DLD1 (cell line): ENCODE results near the gene SYT5.
"Not testable (repeated sequence)": the region's sequence is repeated elsewhere in the genome, so short reads cannot be mapped to it uniquely, and the experiment has no call there.

ENCODE experiments used
- in situ Hi-C: cut with HindIII; loops from 2 replicates; pipeline ENCODE4 v1.10.0; 2017; ENCODE audit warnings: low sequenced_read_pairs

Gene SYT5

DNA sequence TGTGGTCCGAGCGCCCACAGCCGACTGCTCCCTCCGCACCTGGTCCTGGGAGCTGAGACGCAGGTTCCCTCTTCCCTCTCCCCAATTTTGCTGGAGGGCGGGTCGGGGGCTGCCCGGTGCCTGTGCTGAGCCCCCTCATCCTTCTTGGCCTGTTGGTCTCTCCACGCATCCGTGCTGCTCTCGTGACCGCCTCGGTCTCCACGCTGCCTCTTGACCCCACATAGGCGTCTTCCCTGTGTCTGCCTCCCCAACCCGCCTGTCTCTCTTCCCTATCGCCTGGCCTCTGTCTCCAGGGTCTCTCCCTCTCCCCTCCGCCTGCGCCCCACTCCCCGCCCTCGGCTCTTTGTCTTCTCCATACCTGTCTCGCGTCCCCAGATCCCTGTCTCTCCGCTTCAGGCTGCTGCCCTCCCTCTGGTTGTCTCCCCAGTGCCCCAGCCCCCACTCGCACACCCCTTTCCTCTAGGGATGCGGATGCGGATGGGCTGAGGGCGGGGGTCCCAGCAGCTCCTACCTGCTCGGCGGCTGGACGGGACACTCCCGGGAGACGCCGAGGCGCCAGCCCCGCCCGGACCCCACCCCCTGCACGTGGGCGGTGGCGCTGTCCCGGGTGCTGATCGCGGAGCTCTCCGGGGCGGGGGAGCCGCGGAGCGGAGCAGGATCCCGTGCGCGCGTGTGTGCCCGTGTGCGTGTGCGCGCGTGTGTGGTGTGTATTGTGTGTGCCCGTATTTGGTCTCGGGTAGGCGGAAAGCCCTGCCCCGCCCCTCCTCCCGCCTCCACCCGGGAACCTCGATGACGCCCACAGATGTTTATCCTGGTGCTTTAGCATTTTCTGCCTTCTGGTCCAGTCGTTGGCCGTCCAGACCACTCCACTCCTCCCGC lies at the start of gene SYT5:
SYT5 (minus strand) TSS at position 684 of the 879 bp plus-strand sequence. CDS start 1,248 bp downstream, outside the sequence.
- in situ Hi-C loops: loop anchor here (10.0 kb wide), 2 partner anchors 115 to 445 kb away; partner anchors contain the start of gene ZNF784

DNA sequence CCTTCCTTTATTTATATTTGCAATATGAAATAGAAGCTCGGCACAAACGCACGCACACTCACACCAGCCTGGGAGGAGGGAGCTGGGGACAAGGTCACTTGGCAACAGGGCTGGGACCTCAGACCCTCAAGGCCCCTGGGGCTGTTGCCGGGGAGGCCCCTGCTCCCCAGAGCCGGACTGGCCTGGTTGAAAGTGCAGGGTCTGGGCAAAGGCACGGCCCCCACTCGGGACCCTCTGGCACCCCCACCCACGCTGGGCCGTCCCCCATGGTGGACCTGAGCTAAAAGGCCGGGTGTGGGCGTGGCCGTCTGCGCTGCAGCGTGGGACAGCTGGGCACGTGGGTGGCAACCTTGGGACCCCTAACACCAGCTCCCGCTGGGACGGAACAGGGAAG lies 49.7 kb upstream of the SYT5 start:
- in situ Hi-C loops: no loop called here

DNA sequence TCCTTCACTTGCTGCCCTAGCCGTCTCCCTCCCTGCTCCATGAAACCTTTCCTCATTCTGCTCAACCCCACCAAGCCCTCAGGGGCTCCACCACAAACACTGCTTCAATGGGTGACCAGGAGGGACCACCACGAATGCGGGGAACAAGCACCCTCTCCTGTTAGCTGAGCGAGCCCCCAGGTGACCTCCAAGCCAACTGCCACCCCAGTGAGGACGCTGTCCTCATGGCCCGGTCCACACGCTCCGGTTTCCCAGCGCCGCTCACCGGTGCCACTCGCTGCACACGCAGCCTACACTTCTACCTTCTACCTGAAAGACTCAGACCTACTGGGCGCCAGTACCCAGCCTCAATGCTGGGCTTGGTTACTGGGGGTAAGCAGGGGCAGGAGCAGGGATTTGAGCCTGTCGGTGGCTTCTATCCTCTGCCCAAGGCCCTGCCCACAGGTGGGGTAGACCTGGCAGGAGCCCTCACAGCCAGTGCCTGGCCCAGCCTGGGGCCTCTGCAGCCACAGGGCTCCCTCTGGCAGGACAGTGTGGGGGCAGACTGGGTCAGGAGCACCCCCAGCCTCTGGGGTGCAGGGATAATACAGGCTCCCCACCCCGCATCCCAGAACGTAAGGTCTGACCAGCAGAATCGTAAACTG lies 49.2 kb upstream of the SYT5 start:
- in situ Hi-C loops: no loop called here

DNA sequence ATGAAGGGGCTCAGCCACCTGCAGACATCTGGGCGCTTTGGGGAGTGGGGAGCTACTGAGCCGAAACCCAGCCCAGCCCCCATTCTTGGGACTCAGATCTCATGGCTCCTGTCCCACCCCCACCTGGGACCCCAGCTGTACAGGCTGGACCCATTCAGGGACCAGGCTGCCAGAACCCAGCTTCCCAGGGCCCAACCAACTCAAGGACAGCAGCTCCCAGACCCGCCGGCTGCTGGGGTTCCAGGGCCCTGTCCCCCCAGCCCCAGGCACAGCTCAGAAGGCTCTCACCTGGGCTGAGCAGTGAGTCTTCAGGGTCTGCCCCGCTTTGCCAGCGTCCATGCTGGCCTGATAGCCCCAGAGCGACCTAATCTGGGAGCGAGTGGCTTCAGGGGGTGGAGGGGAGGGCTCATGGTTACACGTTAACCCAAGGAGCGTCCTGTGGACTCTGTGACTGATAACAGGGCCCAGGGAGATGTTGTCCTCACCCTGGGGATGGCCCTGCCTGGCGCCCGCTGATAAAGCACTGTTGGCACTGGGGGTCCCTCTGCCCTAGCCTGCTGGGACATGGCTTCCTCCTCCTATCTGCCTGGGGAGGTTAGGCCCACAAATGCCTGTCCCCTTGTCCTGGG lies 48.4 kb upstream of the SYT5 start, which contains the start of gene TMEM86B:
TMEM86B (minus strand) TSS at position 361 of the 629 bp plus-strand sequence; CDS start at position 339, 22 bp downstream.
- in situ Hi-C loops: no loop called here

DNA sequence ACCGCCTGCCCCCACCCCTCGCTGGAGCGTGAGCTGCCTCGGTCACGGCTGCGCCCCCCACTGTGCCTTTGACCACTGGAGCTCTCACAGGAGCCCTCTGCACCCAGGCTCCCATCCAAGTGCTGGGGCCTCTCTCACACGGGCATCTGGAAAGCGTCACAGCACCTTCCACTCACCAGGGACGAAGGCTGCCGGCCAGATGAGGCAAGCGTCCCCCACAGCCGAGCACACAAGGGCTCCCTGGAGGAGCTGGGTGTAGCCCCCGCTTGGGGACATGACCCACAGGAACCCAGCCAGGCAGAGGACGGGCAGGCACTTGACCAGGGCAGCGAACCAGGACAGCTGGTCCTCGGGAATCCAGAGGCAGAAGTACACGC lies 47.9 kb upstream of the SYT5 start:
- in situ Hi-C loops: no loop called here

DNA sequence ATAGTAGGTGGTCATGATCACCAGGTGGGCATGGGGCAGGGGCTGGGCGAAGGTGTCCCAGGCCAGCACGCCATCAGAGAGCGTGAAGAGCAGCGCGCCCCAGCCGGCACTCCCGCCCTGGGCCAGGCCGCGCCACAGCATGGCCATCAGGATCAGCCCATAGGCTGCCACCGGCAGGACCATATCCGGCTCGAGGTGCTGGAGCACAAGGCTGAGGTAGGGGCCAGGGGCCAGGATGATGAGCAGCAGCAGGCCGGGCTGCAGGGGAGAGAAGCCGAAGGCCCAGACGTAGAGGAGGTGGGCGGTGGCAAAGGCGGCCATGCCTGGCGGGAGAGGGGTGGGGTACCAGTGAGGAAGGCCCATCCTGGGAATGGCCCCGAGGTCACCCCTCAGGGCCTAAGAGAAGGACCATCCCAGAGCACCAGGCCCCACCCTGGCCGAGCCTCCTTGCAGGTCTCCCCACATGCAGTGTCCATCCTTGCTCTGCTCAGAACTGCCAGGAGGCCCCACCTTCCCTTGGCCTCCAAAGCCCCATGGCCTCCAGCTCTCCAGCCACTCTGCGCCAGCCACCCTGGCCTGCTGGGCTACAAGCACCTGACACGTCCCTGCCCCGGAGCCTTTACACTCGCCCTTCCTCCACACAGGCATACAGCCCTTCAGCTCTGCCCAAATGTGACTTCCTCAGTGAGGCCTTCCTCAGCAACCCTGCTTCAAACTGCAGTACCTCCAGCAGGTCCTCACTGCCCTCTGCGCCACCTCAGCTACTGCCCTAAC lies 47.3 kb upstream of the SYT5 start:
- in situ Hi-C loops: no loop called here

DNA sequence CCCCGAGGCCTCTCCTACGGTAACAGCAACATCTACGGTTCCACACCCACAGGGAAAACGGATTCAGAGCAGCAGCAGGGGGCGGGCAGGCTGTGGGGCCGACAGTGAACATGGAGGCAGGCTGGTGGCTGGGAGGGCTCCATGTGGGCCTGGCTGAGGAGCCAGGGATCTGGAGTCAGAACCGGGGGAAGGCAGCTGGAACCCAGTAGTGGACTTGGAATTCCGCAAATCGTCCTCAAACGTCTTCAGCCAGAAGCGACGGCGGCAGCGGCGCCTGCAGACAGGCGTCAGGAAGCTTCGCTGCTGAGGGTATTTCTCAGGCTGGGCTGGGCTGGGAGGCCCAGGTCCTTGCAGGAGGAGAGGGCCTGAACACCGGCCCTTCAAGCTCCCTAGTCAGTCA lies 46.7 kb upstream of the SYT5 start:
- in situ Hi-C loops: no loop called here

DNA sequence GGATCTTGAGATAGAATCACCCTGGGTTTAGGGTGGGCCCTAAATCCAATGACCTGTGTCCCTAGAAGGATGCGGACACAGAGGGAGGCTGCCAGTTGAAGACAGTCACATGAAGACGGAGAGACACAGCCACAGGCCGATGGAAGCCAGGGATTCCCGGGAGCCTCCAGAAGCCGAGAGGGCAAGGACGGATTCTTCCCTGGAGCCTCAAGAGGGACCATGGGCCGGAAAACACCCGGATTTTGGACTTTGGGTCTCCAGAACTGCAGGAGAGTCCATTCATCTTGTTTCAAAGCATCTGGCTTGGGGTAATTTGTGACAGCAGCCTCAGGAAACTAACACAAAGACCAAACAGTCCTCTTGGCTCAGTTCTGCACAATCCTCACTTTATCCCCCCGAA lies 46.2 kb upstream of the SYT5 start:
- in situ Hi-C loops: no loop called here

DNA sequence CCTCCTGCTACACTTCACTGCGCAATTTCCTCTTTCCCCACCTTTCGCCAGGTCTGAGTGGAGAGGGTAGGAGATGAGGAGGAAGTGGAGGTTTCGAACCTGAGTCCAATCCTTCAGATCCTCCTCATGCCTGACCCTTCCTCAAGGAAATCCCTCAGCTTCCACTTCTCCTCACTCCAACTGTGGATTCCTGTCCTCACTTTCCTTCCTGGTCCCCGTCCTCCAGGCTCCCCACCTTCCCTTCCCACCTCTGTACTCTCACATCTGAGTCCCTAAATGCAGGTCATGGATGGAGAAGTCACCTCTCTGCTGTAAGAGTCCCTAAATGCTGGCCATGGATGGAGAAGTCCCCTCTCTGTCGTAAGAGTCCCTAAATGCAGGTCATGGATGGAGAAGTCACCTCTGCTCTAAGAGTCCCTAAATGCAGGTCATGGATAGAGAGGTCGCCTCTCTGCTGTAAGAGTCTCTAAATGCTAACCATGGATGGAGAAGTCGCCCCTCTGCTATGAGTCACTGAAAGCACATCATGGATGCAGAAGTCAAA lies 45.4 kb upstream of the SYT5 start:
- in situ Hi-C loops: no loop called here

DNA sequence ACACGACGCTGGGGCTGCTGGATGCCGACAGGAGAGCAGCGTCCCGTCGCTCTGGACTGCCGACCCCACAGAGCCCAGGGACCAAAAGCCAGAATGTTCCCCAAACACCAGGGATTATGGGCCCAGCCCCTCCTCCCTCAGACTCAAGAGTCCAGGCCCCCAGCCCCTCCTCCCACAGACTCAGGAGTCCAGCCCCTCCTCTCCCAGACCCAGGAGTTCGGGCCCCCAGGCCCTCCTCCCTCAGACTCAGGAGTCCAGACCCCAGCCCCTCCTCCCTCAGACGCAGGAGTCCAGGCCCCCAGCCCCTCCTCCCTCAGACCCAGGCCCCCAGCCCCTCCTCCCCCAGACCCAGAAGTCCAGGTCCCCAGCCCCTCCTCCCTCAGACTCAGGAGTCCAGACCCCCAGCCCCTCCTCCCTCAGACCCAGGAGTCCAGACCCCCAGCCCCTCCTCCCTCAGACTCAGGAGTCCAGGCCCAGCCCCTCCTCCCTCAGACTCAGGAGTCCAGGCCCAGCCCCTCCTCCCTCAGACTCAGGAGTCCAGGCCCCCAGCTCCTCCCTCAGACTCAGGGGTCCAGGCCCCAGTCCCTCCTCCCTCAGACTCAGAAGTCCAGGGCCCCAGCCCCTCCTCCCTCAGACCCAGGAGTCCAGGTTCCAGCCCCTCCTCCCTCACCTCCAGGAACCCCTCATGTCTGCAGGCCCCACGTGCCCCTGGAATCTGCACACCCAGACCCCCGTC lies 44.8 kb upstream of the SYT5 start:
- in situ Hi-C loops: not testable (repeated sequence)

DNA sequence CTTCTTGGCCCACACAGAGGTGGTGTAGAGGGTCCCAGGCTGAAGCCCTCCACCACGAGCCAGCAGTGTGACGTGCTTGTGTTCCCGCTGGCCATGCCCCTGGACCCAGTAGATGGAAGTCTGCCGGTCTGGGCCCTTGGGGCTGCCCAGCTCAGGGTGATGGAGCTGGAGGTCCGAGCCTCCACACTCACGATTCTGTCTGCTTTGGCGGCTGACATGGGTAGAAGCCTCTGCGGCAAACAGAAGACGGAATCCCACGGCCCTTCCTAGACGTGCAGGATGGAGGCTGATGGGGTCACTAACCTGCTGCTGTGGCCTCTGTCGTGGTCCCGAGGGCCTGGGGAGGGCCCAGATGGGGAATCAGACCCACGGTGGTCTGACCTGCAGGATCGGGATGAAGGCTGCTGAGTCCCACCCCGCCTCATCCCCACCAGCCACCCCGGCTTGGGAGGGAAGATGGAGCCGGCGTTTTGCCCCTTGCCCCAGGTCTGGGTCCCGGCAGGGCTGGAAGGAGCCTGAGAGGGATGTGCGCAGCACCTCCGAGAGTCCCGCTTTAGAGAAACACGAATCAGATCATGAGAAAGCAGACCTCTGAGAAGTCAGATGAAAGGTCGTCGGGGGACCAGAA lies 44.1 kb upstream of the SYT5 start:
- in situ Hi-C loops: no loop called here

DNA sequence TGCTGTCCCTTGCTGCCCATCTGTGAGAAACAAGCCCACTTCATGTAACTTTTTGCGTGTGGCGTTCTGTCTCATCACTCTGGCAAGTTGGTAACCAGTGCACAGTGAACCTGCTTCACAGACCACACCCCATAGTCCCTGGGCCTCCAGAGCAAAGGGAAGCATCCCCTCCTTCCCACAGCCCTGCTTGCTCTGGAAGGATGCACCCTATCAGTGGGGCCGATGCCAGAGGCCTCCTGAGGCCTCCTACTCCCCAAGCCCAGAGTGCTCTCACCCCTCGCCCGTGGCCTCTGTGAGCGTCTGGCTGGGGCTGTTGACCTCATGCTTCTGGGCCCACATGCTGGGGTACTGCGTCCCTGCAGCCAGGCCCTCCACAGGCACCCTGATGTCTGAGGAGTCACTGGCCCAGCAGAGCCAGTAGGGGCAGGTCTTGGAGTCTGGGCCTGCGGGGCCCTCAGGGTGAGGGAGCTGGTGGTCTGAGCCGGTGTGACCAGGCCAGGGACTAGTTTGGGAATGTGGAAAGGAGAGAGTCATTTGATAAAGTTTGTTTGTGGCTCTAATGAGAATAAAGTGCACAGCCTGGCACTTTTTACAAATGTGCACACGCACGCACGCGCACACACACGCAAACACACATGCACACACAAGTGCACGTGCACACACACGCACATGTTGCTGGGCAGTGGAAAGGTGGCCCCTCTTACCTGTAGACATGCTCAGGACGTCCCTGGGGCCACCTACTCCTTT lies 43.4 kb upstream of the SYT5 start:
- in situ Hi-C loops: no loop called here

DNA sequence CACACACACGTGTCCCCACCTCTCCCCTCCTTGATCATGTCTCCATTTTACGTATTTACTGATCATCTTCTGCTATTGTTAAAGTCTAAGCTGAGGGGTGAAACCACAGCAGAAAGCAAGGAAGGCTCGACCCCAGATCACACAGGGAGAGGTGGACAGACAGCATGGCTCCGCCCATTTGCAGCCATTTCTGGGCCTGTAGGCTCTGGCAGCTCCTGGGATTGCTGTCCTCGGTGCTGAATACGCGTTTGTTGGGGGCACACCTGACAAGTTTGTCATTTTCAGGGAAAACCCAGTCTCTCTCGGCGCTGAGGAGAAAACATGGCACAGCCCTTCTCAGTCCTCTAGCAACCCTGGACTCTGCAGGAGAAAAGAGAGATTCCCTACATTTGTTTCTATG lies 40.4 kb upstream of the SYT5 start:
- in situ Hi-C loops: no loop called here

DNA sequence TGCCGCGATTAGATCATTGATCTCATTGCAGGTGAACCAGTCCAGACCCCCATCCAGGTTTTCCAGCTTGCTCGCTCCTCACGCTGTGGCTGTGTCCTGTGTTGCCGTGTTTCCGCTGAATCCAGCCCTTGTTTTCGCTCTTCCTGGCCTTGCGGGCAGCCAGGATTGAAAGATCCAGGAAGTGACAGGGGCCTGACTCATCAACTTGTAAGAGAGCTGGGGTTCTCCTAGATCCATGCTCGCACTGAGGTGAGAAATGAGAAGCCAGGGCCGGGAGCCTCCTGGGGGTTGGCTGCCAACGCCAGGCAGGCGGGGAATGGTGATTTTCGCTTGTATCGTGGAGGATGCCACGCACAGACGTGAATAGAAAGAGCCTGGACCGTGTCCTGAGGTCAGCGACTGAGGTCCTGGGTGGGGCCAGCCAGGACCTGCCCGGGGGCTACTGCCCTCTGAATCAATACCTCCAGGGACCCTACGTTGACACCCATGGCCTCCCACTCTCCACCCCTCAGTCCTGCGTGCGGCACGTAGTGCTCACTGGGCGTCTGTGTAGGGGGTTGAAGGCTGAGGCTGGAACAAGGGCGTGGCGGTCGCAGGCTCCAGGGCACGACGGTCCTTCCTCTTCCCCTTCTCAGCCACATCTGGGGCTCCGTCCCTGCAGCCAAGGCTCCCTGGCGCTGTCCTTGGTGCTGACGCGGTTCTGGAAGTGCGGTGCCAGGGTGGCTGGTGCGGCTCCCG lies 36.5 kb upstream of the SYT5 start:
- in situ Hi-C loops: loop anchor here (10.0 kb wide), 1 partner anchor 138 kb away; the partner anchor contains the start of gene COX6B2

DNA sequence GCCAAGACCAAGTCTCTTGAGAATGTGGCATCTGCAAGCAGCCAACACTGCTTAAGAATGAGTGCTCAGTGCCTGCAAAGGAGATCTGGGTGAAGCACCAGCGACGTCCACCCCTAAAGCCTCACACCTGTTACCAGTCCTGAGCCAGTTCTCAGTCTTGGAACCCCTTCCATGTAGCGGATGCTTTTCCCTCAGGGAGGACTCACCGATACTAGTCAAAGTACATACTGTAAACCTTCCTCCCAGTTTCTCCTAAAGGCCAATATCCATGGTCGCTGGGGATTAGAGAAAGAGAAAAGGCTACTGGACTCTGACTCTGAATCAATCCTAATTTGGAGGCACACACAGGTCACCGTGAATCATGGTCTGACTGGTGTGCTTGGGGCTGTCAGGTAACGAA lies 33.5 kb upstream of the SYT5 start:
- in situ Hi-C loops: loop anchor here (10.0 kb wide), 1 partner anchor 141 kb away; the partner anchor contains the start of gene COX6B2

DNA sequence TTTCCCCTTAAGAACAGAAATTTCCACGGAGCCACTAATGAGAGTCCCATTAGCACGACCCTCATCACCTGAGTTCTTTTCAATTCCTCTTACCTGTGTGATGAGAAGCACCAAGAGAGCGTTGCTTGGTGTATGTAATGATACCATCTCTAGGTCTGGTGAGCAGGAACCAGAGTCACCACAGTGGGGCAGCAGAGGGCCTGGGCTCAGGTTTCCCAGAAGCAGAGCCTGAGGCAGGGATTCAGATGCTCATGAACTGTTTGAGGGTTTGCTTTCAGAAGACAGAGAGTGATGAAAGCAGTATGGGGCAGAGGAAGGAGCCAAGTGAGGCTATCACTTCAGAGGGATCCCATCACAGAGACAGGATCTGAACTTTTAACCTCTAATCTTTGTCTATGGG lies 32.4 kb upstream of the SYT5 start:
- in situ Hi-C loops: loop anchor here (10.0 kb wide), 1 partner anchor 142 kb away; the partner anchor contains the start of gene COX6B2

DNA sequence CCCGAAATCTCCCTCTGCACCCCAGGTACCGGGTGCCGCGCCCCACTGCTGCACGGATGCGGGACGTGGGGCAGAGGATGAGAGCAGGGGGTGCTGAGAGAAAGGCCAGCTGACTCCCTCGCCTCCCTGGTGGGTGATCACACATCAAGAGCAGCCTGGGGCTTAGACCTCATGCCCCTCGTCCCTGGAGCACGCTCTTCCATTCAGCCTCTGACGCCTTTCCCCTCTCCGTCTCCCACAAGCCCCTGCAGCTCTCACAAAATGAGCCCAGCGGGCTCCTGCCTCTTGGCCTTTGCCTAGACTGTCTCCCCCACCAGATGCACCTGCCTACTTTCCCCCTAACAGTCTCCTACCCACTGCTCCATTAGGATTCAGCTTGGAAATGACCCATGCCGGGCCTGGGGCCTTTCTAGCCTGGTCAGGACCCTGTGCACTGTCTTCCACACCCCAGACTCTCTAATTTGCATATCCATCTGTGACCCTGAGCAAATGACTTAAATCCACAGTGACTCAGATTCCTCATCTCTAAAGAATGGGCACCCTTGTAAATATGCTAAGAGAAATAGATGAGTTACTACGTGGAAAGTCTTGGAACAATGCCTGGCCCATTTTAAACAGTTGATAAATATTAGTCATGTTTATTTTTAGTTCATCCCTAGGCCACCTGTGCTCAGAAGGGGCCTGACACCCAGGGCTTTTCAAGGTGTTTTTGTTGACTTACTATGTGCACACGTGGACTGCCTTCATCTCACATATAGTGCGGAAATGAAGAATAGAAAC lies 29.8 kb upstream of the SYT5 start:
- in situ Hi-C loops: loop anchor here (10.0 kb wide), 1 partner anchor 145 kb away; the partner anchor contains the start of gene COX6B2
